ENCODE results near the gene UBE4B. TPM values are rescaled to one million over a fixed set of nuclear protein-coding genes. Genes with fewer than 3 reads are reported as not detected.
A peak's percentile ranks its signal among the peaks of the same experiment; 100 is the strongest.

Gene UBE4B
- total RNA-seq, 1 experiment from 2014 or later = 44.7 TPM

- Histone ChIP-seq H3K4me2 (ENCODE audit: low read length) (peak overlapping the region; percentile 38), H3K4me1 (ENCODE audit: control insufficient read depth in 1 of 2, insufficient read depth in 2 of 2, low read length in 2 of 2) (peaks cover 14 to 17% of the 10 kb centered on the region in 2 experiments), H3K79me2 (ENCODE audit: insufficient read depth, low read length) (no peaks in the 10 kb centered on the region), H3K4me3 (replicated peaks in 1 of 2; ENCODE audit: low read depth in 1 of 2, low read length in 2 of 2) (no peak overlapping the region), H4K20me1 (ENCODE audit: insufficient read depth) (no peaks in the 10 kb centered on the region), H3K27me3 (ENCODE audit: insufficient read depth, low read length) (no peaks in the 10 kb centered on the region), H3K9ac (ENCODE audit: low read length) (no peak overlapping the region), H3K36me3 (ENCODE audit: control insufficient read depth in 1 of 2, insufficient read depth in 2 of 2, low read length in 2 of 2) (no peaks in the 10 kb centered on the region), H3K27ac (ENCODE audit: low read depth, low read length) (no peak overlapping the region), H2AFZ (ENCODE audit: low read depth, low read length, poor library complexity, severe bottlenecking) (no peak overlapping the region), H3K9me2 (ENCODE audit: insufficient read depth) (no peaks in the 10 kb centered on the region), H3K9me3 (ENCODE audit: control insufficient read depth in 1 of 2, insufficient read depth in 1 of 2, low read depth in 1 of 2, low read length in 2 of 2) (no peaks in the 10 kb centered on the region)
- intact Hi-C loops (cut with micrococcal nuclease) = no loop called here
- no TSS peak for BruUV-seq (replicated peaks)
- RAD21 ChIA-PET (ENCODE audit: low non-redundant PET in 1 of 2, low total read pairs in 2 of 2, uncharacterized antibody in 2 of 2, unreplicated experiment in 2 of 2) = no interaction called here
- POLR2A ChIA-PET = no interaction called here
- peak; percentile 13 for DNase-seq (ENCODE audit: low read depth, low spot score)
- CTCF ChIA-PET = interaction anchor here (1.0 kb wide), 1 partner anchor 14 kb away, joined by 5 read pairs; no protein-coding TSS in a partner anchor
- TF ChIP-seq SIN3A (IDR thresholded peaks at IDR 0.05; ENCODE audit: low read depth) = no peak
- TF ChIP-seq CEBPB (IDR thresholded peaks at IDR 0.05; ENCODE audit: low read depth) = peak; percentile 94
- peak; percentile 58 for ATAC-seq
Observed at GRCh38 chr1:10195570-10195969, 162.8 kb downstream of the UBE4B start.

DNA sequence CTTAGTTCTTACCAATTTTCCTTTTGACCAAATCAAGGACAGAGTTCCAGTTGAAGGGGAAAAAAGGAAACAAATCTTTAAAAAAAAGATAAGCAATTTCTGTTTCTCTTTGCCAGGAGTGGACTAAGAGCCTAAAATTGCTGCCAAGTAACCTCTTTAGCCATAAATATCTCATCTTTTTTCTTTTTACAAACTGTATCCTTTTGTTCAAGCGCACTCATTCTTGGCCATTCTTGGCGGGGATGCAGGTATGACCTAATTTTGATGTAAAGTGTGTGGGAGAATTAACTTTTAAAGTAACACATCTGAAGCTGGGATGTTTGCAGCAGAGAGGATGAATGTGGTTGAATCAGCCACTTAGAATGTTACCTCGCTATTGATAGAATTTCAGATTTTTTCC lies 164.2 kb downstream of the UBE4B start:
- DNase-seq (ENCODE audit: low read depth, low spot score) (no peak), ATAC-seq (no peak)
- CTCF ChIA-PET = no interaction called here
- Histone ChIP-seq H3K27me3 (ENCODE audit: insufficient read depth, low read length) (no peaks in the 10 kb centered on the region), H3K4me2 (ENCODE audit: low read length) (no peak overlapping the region), H3K36me3 (ENCODE audit: control insufficient read depth in 1 of 2, insufficient read depth in 2 of 2, low read length in 2 of 2) (no peaks in the 10 kb centered on the region), H3K79me2 (ENCODE audit: insufficient read depth, low read length) (no peaks in the 10 kb centered on the region), H3K9me3 (ENCODE audit: control insufficient read depth in 1 of 2, insufficient read depth in 1 of 2, low read depth in 1 of 2, low read length in 2 of 2) (no peaks in the 10 kb centered on the region), H3K27ac (ENCODE audit: low read depth, low read length) (no peak overlapping the region), H2AFZ (ENCODE audit: low read depth, low read length, poor library complexity, severe bottlenecking) (no peak overlapping the region), H3K4me1 (ENCODE audit: control insufficient read depth in 1 of 2, insufficient read depth in 2 of 2, low read length in 2 of 2) (peaks cover 14 to 17% of the 10 kb centered on the region in 2 experiments), H3K4me3 (replicated peaks in 1 of 2; ENCODE audit: low read depth in 1 of 2, low read length in 2 of 2) (no peak overlapping the region), H3K9ac (ENCODE audit: low read length) (no peak overlapping the region), H4K20me1 (ENCODE audit: insufficient read depth) (no peaks in the 10 kb centered on the region), H3K9me2 (ENCODE audit: insufficient read depth) (no peaks in the 10 kb centered on the region)
- intact Hi-C loops (cut with micrococcal nuclease) = no loop called here
- no TSS peak for BruUV-seq (replicated peaks)
- TF ChIP-seq MAX (IDR thresholded peaks at IDR 0.05) (no peak), JUND (IDR thresholded peaks at IDR 0.05) (no peak), ZBTB33 (IDR thresholded peaks at IDR 0.05; ENCODE audit: extremely low read depth, insufficient replicate concordance, low read length) (no peak), TCF7L2 (IDR thresholded peaks at IDR 0.05; ENCODE audit: borderline replicate concordance, extremely low read depth, insufficient read depth, insufficient read length) (no peak)
- TF ChIP-seq, protein P1, sequence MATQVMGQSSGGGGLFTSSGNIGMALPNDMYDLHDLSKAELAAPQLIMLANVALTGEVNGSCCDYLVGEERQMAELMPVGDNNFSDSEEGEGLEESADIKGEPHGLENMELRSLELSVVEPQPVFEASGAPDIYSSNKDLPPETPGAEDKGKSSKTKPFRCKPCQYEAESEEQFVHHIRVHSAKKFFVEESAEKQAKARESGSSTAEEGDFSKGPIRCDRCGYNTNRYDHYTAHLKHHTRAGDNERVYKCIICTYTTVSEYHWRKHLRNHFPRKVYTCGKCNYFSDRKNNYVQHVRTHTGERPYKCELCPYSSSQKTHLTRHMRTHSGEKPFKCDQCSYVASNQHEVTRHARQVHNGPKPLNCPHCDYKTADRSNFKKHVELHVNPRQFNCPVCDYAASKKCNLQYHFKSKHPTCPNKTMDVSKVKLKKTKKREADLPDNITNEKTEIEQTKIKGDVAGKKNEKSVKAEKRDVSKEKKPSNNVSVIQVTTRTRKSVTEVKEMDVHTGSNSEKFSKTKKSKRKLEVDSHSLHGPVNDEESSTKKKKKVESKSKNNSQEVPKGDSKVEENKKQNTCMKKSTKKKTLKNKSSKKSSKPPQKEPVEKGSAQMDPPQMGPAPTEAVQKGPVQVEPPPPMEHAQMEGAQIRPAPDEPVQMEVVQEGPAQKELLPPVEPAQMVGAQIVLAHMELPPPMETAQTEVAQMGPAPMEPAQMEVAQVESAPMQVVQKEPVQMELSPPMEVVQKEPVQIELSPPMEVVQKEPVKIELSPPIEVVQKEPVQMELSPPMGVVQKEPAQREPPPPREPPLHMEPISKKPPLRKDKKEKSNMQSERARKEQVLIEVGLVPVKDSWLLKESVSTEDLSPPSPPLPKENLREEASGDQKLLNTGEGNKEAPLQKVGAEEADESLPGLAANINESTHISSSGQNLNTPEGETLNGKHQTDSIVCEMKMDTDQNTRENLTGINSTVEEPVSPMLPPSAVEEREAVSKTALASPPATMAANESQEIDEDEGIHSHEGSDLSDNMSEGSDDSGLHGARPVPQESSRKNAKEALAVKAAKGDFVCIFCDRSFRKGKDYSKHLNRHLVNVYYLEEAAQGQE (IDR thresholded peaks at IDR 0.05; ENCODE audit: low read depth) = no peak
- POLR2A ChIA-PET = no interaction called here
- RAD21 ChIA-PET (ENCODE audit: low non-redundant PET in 1 of 2, low total read pairs in 2 of 2, uncharacterized antibody in 2 of 2, unreplicated experiment in 2 of 2) = no interaction called here
